Activated CD8-positive, alpha-beta T cell treated with anti-CD3 and anti-CD28 coated beads, Interleukin-2, amount 10 ng/mL, durations not matched to agents 7 days and 5 days (primary cell): ENCODE results near the gene NOM1. TPM values are rescaled to one million over a fixed set of nuclear protein-coding genes. Genes with fewer than 3 reads are reported as not detected.
"Not testable (repeated sequence)": the region's sequence is repeated elsewhere in the genome, so short reads cannot be mapped to it uniquely, and the experiment has no call there.

Source experiments
- ATAC-seq: fragments of 150-1000 bp; cut with Tn5 transposase; one replicate; pipeline ENCODE4 v1.10.0; 2021; ENCODE audit warnings: moderate library complexity
- CTCF ChIA-PET: fragments of 350-600 bp; sonication (Branson Sonifier 250); formaldehyde crosslinking; loops from one replicate; lab custom pipeline; 2021; ENCODE audit warnings: antibody characterized with exemption; lab: Charles Lee
- POLR2A ChIA-PET: fragments of 350-600 bp; sonication (Branson Sonifier 250); formaldehyde crosslinking; loops from one replicate; lab custom pipeline; 2021; ENCODE audit warnings: antibody characterized with exemption; lab: Charles Lee
- DNase-seq: peaks from one replicate; pipeline ENCODE4 v3.0.0-alpha.2; 2020
- H3K27ac Mint-ChIP-seq: one replicate; pipeline ENCODE4 v1.8.0; 2021; ENCODE audit warnings: mild to moderate bottlenecking, mixed read lengths
- H3K27me3 Mint-ChIP-seq: one replicate; pipeline ENCODE4 v1.8.0; 2021; ENCODE audit warnings: low read depth, mixed read lengths
- H3K36me3 Mint-ChIP-seq: one replicate; pipeline ENCODE4 v1.8.0; 2021; ENCODE audit warnings: low read depth, mixed read lengths
- H3K4me1 Mint-ChIP-seq: one replicate; pipeline ENCODE4 v1.8.0; 2021; ENCODE audit warnings: low read depth, mixed read lengths
- H3K4me3 Mint-ChIP-seq: one replicate; pipeline ENCODE4 v1.8.0; 2021; ENCODE audit warnings: mild to moderate bottlenecking, mixed read lengths
- H3K9me3 Mint-ChIP-seq: one replicate; pipeline ENCODE4 v1.8.0; 2022; ENCODE audit warnings: mixed read lengths; ENCODE audit not compliant: insufficient read depth
- total RNA-seq, 2 experiments: library from RNA; stranded (reverse); gene quantifications; one replicate each; pipeline ENCODE4 v1.2.3, GENCODE V29; 2021

The NOM1 gene
- total RNA-seq, 2 experiments from 2014 or later, result 28.1 to 28.8 TPM

DNA sequence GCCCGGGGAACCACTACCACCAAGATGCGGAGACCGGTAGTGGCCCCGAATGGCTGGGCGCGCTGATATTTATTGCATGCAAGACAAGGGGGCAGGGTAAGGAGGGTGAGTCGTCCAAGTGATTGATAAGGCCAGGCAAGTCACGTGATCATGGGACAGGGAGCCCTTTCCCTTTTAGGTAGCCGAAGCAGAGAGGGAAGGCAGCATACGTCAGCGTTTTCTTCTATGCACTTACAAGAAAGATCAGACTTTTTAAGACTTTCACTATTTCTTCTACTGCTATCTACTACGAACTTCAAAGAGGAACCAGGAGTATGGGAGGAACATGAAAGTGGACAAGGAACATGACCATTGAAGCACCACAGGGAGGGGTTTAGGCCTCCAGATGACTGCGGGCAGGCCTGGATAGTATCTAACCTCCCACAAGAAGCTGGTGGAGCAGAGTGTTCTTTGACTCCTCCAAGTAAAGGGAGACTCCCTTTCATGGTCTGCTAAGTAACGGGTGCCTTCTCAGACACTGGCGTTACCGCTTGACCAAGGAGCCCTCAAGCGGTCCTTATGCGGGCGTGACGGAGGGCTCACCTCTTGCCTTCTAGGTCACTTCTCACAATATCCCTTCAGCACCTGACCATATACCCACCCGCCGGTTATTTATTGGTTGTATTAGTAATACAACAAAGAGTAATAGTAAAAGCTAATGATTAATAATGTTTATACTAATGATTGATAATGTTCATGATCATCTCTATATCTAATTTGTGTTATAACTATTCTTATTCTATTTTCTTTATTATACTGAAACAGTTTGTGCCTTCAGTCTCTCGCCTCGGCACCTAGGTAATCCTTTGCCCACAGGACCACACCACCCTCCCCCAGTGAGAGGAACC, 28.8 kb upstream of the NOM1 start:
- H3K27me3 Mint-ChIP-seq, result peaks cover 44% of the 10 kb centered on the region
- H3K9me3 Mint-ChIP-seq, H3K4me3 Mint-ChIP-seq, DNase-seq, POLR2A ChIA-PET, H3K36me3 Mint-ChIP-seq, H3K27ac Mint-ChIP-seq, ATAC-seq: not testable (repeated sequence)
- CTCF ChIA-PET, result interaction anchor here (0.8 kb wide), 1 partner anchor 21 kb away, joined by 3 read pairs; no protein-coding TSS in a partner anchor
- H3K4me1 Mint-ChIP-seq, result peaks cover 32% of the 10 kb centered on the region

DNA sequence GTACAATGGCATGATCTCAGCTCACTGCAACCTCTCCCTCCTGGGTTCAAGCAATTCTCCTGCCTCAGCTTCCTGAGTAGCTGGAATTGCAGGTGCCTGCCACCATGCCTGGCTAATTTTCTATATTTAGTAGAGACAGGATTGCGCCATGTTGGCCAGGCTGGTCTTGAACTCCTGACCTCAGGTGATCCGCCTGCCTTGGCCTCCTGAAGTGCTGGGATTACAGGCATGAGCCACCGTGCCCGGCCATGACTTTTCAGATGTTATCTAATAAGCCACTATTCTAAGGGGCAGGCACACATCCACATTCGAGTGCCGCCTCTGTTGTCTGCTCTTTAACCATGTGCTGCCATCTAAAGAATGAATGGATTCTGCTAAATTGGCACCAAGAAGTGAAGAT, 27.2 kb upstream of the NOM1 start:
- Mint-ChIP-seq H3K4me1 (peaks cover 32% of the 10 kb centered on the region), H3K27ac (peak overlapping the region; percentile 66), H3K27me3 (peaks cover 51% of the 10 kb centered on the region)
- CTCF ChIA-PET, DNase-seq, H3K9me3 Mint-ChIP-seq, H3K36me3 Mint-ChIP-seq, ATAC-seq, H3K4me3 Mint-ChIP-seq, POLR2A ChIA-PET: not testable (repeated sequence)

DNA sequence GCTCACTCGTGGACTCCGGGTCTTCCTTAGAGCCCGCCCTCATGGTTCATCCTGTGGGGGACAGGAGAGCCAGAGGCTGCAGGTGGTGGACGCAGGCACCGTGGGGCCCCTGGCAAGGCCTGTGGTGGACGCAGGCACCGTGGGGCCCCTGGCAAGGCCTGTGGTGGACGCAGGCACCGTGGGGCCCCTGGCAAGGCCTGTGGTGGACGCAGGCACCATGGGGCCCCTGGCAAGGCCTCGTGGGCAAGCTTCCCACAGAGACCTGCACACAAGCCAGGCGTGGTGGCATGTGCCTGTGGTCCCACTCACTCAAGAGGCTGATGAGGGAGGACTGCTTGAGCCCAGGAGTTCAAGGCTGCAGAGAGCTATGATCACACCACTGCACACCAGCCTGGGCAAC, 23.7 kb upstream of the NOM1 start:
- ATAC-seq, H3K36me3 Mint-ChIP-seq, POLR2A ChIA-PET, H3K9me3 Mint-ChIP-seq, H3K27ac Mint-ChIP-seq, H3K4me3 Mint-ChIP-seq, DNase-seq: not testable (repeated sequence)
- CTCF ChIA-PET, result interaction anchor here (2.7 kb wide), 1 partner anchor 24 kb away, joined by 11 read pairs; the partner anchor contains the start of gene NOM1
- Mint-ChIP-seq H3K27me3 (peaks cover 63% of the 10 kb centered on the region), H3K4me1 (peaks cover 44% of the 10 kb centered on the region)

- Mint-ChIP-seq H3K4me1 (peaks cover 34% of the 10 kb centered on the region), H3K9me3 (no peaks in the 10 kb centered on the region), H3K27me3 (peaks cover 65% of the 10 kb centered on the region), H3K4me3 (no peak overlapping the region), H3K36me3 (peaks cover 2% of the 10 kb centered on the region), H3K27ac (no peak overlapping the region)
- ChIA-PET CTCF (interaction anchor here (2.7 kb wide), 1 partner anchor 22 kb away, joined by 11 read pairs; the partner anchor contains the start of gene NOM1), POLR2A (no interaction called here)
- DNase-seq, result no peak
- no peak for ATAC-seq
Observed at GRCh38 chr7:156927571-156928405, 21.7 kb upstream of the NOM1 start.

DNA sequence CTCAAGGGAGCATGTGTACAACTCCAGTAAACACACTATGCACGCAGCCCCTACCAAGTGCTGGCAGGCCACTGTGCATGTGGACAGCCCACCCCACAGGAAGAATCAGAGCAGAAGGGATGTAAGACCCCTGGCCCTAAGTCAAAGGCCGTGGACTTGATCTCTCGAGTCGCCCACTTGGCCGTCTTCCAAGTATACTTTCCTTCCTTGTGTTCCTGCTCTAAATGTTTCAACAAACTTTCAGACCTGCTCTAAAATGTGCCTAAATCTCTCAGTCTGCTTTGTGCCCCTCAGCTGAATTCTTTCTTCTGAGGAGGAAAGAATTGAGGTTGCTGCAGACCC, 21.1 kb upstream of the NOM1 start:
- H3K36me3 Mint-ChIP-seq, result no peaks in the 10 kb centered on the region
- H3K27ac Mint-ChIP-seq, result no peak overlapping the region
- POLR2A ChIA-PET, result no interaction called here
- ATAC-seq (no peak), DNase-seq (no peak)
- H3K27me3 Mint-ChIP-seq, result peaks cover 64% of the 10 kb centered on the region
- CTCF ChIA-PET, result no interaction called here
- H3K4me3 Mint-ChIP-seq, result no peak overlapping the region
- H3K9me3 Mint-ChIP-seq, result no peaks in the 10 kb centered on the region
- H3K4me1 Mint-ChIP-seq, result peaks cover 31% of the 10 kb centered on the region

GRCh38 chr7:156929789-156930539, 19.5 kb upstream of the NOM1 start:
- no peaks in the 10 kb centered on the region for H3K36me3 Mint-ChIP-seq
- H3K4me3 Mint-ChIP-seq, result no peak overlapping the region
- no peaks in the 10 kb centered on the region for H3K9me3 Mint-ChIP-seq
- H3K4me1 Mint-ChIP-seq, result peaks cover 20% of the 10 kb centered on the region
- H3K27me3 Mint-ChIP-seq, result peaks cover 55% of the 10 kb centered on the region
- ATAC-seq, result no peak
- ChIA-PET POLR2A (interaction anchor here (0.6 to 0.8 kb wide), 2 partner anchors 19 to 31 kb away, joined by 3 read pairs; partner anchors contain the start of gene NOM1), CTCF (no interaction called here)
- no peak for DNase-seq
- no peak overlapping the region for H3K27ac Mint-ChIP-seq

DNA sequence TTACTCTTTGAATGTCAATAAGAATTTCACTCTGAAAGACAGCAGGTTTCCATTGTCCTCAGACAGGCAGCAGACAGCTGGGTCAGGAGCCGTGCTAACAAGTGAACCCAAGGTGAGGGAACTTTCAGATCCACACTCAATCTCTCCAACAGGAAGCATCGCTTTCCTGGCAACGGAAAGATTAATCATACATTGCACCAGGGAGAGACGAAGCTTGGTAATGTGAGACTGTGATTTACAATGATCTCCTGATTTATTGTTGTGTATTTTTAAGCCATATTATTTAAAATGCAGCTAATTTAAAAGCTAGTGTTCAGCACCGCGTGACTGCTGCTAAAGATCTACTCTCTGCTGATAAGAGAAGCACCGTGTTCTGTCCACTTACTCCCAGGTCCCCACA, 17.5 kb upstream of the NOM1 start:
- Mint-ChIP-seq H3K9me3 (no peaks in the 10 kb centered on the region), H3K4me1 (peaks cover 20% of the 10 kb centered on the region), H3K4me3 (no peak overlapping the region), H3K36me3 (no peaks in the 10 kb centered on the region), H3K27me3 (peaks cover 45% of the 10 kb centered on the region), H3K27ac (no peak overlapping the region)
- CTCF ChIA-PET, result no interaction called here
- DNase-seq, result no peak
- no peak for ATAC-seq
- POLR2A ChIA-PET, result no interaction called here

- ChIA-PET CTCF (interaction anchor here (1.0 kb wide), 1 partner anchor 17 kb away, joined by 3 read pairs; no protein-coding TSS in a partner anchor), POLR2A (no interaction called here)
- H3K9me3 Mint-ChIP-seq, result no peaks in the 10 kb centered on the region
- H3K4me1 Mint-ChIP-seq, result peaks cover under 1% of the 10 kb centered on the region
- H3K27ac Mint-ChIP-seq, result no peak overlapping the region
- peaks cover 20% of the 10 kb centered on the region for H3K27me3 Mint-ChIP-seq
- H3K36me3 Mint-ChIP-seq, result no peaks in the 10 kb centered on the region
- ATAC-seq (no peak), DNase-seq (no peak)
- H3K4me3 Mint-ChIP-seq, result no peak overlapping the region
Observed at GRCh38 chr7:156935250-156935649, 14.3 kb upstream of the NOM1 start.

DNA sequence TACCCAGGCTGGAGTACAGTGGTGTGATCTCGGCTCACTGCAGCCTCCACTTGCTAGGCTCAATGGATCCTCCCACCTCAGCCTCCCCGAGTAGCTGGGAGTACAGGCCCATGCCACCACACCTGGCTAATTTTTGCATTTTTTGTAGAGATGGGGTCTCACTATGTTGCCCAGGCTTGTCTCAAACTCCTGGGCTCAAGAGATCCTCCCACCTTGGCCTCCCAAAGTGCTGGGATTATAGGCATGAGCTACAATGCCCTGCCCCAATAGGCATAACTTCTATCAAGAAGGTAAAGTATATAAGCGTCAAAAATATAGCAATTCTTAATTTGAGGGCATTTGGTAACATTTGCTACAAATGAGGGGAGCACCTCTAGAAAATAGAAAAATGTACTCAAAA, 12.7 kb upstream of the NOM1 start:
- ATAC-seq, H3K27me3 Mint-ChIP-seq, CTCF ChIA-PET, H3K36me3 Mint-ChIP-seq, H3K4me3 Mint-ChIP-seq, H3K9me3 Mint-ChIP-seq, POLR2A ChIA-PET, H3K4me1 Mint-ChIP-seq, DNase-seq, H3K27ac Mint-ChIP-seq: not testable (repeated sequence)

DNA sequence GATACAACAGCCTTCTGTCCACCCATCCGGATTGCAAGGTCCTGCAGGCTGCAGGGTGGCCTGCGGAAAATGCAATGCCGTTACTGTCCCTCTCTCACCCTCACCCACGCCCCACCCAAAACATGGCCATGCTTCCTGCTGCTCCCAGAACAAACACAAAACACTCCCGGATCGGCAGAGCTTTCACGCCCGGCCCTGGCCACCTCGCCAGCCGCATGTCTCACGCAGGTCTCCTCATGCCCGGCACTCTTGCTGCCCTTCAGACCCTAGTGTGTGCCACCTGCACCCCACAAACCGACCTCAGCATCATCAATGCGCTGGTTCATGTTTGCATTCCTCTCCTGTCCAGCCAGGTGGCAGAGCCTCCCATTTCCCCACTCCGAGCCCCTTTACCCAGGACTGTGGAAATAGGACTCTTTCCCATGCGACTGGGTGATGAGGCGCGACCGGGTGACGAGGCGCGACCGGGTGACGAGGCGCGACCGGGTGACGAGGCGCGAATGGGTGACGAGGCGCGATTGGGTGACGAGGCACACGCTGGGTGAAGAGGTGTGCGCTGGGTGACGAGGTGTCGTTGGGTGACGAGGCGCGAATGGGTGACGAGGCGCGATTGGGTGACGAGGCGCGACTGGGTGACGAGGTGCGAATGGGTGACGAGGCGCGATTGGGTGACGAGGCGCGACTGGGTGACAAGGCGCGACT, 8.9 kb upstream of the NOM1 start:
- peaks cover 12% of the 10 kb centered on the region for H3K36me3 Mint-ChIP-seq
- no peaks in the 10 kb centered on the region for H3K9me3 Mint-ChIP-seq
- DNase-seq (no peak), ATAC-seq (no peak)
- POLR2A ChIA-PET, result interaction anchor here (0.6 kb wide), 1 partner anchor 15 kb away, joined by 3 read pairs; no protein-coding TSS in a partner anchor
- CTCF ChIA-PET, result no interaction called here
- no peak overlapping the region for H3K27ac Mint-ChIP-seq
- H3K4me3 Mint-ChIP-seq, result no peak overlapping the region
- peaks cover 10% of the 10 kb centered on the region for H3K4me1 Mint-ChIP-seq
- H3K27me3 Mint-ChIP-seq, result peaks cover 22% of the 10 kb centered on the region
